NCI-H2227 (cell line): ENCODE measurements around the gene CACNA1I.

Experiments used
- DNase-seq: peaks from one replicate; lab custom pipeline; 2025; ENCODE audit not compliant: unreplicated experiment; lab: John Stamatoyannopoulos, UW

The CACNA1I gene

GRCh38 chr22:39621826-39622225 is 51.3 kb downstream of the CACNA1I start:
- no peak for DNase-seq

- DNase-seq = no peak
Measured at GRCh38 chr22:39622881-39623367, 52.4 kb downstream of the CACNA1I start.

- peak; percentile 19 for DNase-seq
Measured at GRCh38 chr22:39623603-39624500, 53.3 kb downstream of the CACNA1I start.

GRCh38 chr22:39624501-39624821 is 53.9 kb downstream of the CACNA1I start:
- no peak for DNase-seq

- DNase-seq = no peak
Measured at GRCh38 chr22:39625569-39626537, 55.3 kb downstream of the CACNA1I start.

- no peak for DNase-seq
Measured at GRCh38 chr22:39627208-39627607, 56.7 kb downstream of the CACNA1I start.

- DNase-seq = no peak
Measured at GRCh38 chr22:39627865-39628562, 57.5 kb downstream of the CACNA1I start.

- DNase-seq = no peak
Measured at GRCh38 chr22:39628563-39629080, 58.1 kb downstream of the CACNA1I start.

GRCh38 chr22:39629851-39630250 is 59.3 kb downstream of the CACNA1I start:
- no peak for DNase-seq

- no peak for DNase-seq
Measured at GRCh38 chr22:39630721-39631120, 60.2 kb downstream of the CACNA1I start.

- DNase-seq = no peak
Measured at GRCh38 chr22:39631381-39632286, 61.1 kb downstream of the CACNA1I start.

- DNase-seq = no peak
Measured at GRCh38 chr22:39634530-39635405, 64.2 kb downstream of the CACNA1I start.

- DNase-seq = no peak
Measured at GRCh38 chr22:39635719-39636118, 65.2 kb downstream of the CACNA1I start.

- DNase-seq = no peak
Measured at GRCh38 chr22:39638958-39639357, 68.4 kb downstream of the CACNA1I start.

- no peak for DNase-seq
Measured at GRCh38 chr22:39641660-39642310, 71.2 kb downstream of the CACNA1I start.

GRCh38 chr22:39643311-39644083 is 72.9 kb downstream of the CACNA1I start:
- DNase-seq = no peak

- no peak for DNase-seq
Measured at GRCh38 chr22:39645532-39645931, 75.0 kb downstream of the CACNA1I start.
